Measurements from ENCODE around the gene RPL36AL. TPM values are rescaled to one million over a fixed set of nuclear protein-coding genes. Genes with fewer than 3 reads are reported as not detected.

Gene RPL36AL
- total RNA-seq, 4 donors from 2014 or later, result 60.6 to 388 (median 166) TPM

Small RNA genes lying within 50 kb of the gene (small RNA-seq; reads per million reads assigned to genes)
- not detected for gene AL139099.3
- not detected for gene AL139099.4
- gene RF00019, result not detected

Other genes with a start within 250 kb of the RPL36AL start
- gene RPS29, start 34.2 kb downstream of the RPL36AL start, total RNA-seq, result 1,000 to 10,000 TPM; 1,068 to 7,966 (median 2,908) TPM
- gene LRR1, start 21.7 kb downstream of the RPL36AL start, total RNA-seq, result 10 to 100 TPM in 2 of 4 donors, 1 to 10 TPM in 2; 1.8 to 16.2 (median 6.8) TPM
- gene MGAT2, start 173 bp upstream of the RPL36AL start, total RNA-seq, result 10 to 100 TPM; 24.6 to 52.1 (median 32.6) TPM
- gene DNAAF2, start 14.6 kb upstream of the RPL36AL start, total RNA-seq, result 10 to 100 TPM in 2 of 4 donors, 1 to 10 TPM in 2; 3.8 to 18.9 (median 8.8) TPM
- gene POLE2, start 67.6 kb upstream of the RPL36AL start, total RNA-seq, result 10 to 100 TPM in 2 of 4 donors, 1 to 10 TPM in 2; 1.8 to 35.5 (median 14.1) TPM
- 10 to 100 TPM in 3 of 4 donors, 1 to 10 TPM in 1; 2.6 to 35.3 (median 27.1) TPM for gene KLHDC1, start 72.5 kb upstream of the RPL36AL start, total RNA-seq
- gene KLHDC2, start 147.5 kb upstream of the RPL36AL start, total RNA-seq, result 100 to 1,000 TPM in 3 of 4 donors, 10 to 100 TPM in 1; 63.0 to 156 (median 120) TPM
- 100 to 1,000 TPM in 1 of 4 donors, 10 to 100 TPM in 3; 54.3 to 108 (median 74.2) TPM for gene NEMF, start 232.2 kb upstream of the RPL36AL start, total RNA-seq